Erythroblast (primary cell): ENCODE data around the gene VASH2.

ENCODE experiments used
- GATA1 ChIP-seq: IDR thresholded peaks from 2 replicates; pipeline ENCODE4 v1.6.1; 2011; ENCODE audit warnings: low read depth, mild to moderate bottlenecking, control low read depth, low read length, moderate library complexity
- POLR2A ChIP-seq: IDR thresholded peaks from 2 replicates; pipeline ENCODE4 v1.6.1; 2011; ENCODE audit warnings: mild to moderate bottlenecking, low read length

DNA sequence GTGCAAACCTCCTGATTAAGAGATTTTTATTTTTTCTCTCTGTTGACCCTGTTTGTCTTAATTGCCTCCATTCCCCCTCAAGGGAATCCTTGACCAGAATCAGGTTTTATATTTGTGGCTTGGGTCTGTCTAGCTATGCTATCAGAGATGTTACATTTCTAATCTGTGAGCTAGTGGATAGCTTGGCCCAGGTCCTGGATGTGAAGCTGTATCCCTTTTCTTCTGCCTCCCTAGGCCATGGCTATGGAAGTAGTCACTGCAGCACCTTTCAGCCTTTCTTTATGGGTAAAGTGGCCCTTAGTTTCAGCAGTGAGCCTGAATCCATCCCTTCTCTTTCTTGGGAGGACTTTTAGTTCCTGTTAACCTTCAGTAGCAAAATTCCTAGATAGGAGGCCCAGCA, 82.3 kb downstream of the VASH2 start:
- TF ChIP-seq POLR2A, result no peak
- TF ChIP-seq GATA1, result no peak
